AG04450 (cell line): ENCODE data around the gene GDI1. TPM values are rescaled to one million over a fixed set of nuclear protein-coding genes. Genes with fewer than 3 reads are reported as not detected.

Experiments
- CTCF ChIA-PET: fragments of 300-600, 350-600 bp; formaldehyde crosslinking; extraction: SDS; loops from one replicate; lab custom pipeline; 2022; ENCODE audit warnings: antibody characterized with exemption, inconsistent platforms; lab: Charles Lee
- POLR2A ChIA-PET: fragments of 350-600 bp; formaldehyde crosslinking; extraction: SDS; loops from one replicate; lab custom pipeline; 2021; ENCODE audit warnings: antibody characterized with exemption, inconsistent platforms; lab: Yijun Ruan, JAX
- DNase-seq: peaks from one replicate; pipeline ENCODE4 v3.0.0-alpha.2; 2011; ENCODE audit warnings: low read depth, low spot score
- H3K27ac ChIP-seq: one replicate; pipeline ENCODE4 v1.5.1; 2012; ENCODE audit warnings: low read depth, low read length, control low read depth
- H3K27me3 ChIP-seq: one replicate; pipeline ENCODE4 v1.6.0; 2012; ENCODE audit warnings: low read length; ENCODE audit not compliant: control insufficient read depth, insufficient read depth
- H3K4me3 ChIP-seq: 2 replicates; pipeline ENCODE4 v1.5.1; 2011; ENCODE audit warnings: mild to moderate bottlenecking, low read depth, low read length, control low read depth
- H3K9me3 ChIP-seq: 2 replicates; pipeline ENCODE4 v1.5.1; 2012; ENCODE audit warnings: low read length; ENCODE audit not compliant: control insufficient read depth, insufficient read depth
- polyA plus RNA-seq: library from polyadenylated mRNA; depleted of rRNA; stranded (reverse); fragments of >200 nt; gene quantifications from 2 replicates; pipeline ENCODE4 v1.2.3, GENCODE V29; 2011
- TF ChIP-seq, protein P1 (sequence below): IDR thresholded peaks from 2 replicates; pipeline ENCODE4 v1.5.1; 2011; ENCODE audit warnings: low read depth, low read length, control low read depth, inconsistent platforms

The GDI1 gene
- polyA plus RNA-seq, 1 experiment: 154 TPM

DNA sequence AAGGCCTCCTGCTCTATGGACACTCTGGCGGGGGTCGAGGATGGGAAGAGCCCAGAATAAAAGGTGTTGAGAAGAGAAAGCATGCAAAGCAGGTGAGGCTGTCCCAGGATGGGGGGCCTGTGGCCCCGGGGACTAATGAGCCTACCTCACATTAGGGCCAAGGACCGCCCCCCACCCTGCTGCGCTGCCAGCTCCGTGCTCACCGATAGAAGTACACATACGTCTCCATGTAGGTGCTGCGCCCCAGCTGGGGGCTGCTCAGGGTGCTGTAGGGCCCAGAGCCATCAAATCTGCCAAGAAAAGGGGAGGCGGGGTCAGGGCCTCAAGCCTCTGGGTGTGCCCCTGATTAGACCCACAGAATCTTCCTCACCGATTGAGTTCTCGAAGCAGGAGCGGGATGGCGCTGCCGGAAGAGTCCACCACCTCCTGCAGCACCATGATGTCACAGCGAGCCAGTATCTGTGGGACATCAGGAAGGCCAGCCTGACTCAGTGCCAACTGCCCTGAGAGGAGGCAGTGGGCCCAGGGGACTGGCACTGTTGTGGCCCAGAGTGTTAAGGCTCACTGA lies 32.2 kb upstream of the GDI1 start:
- TF ChIP-seq, protein P1, sequence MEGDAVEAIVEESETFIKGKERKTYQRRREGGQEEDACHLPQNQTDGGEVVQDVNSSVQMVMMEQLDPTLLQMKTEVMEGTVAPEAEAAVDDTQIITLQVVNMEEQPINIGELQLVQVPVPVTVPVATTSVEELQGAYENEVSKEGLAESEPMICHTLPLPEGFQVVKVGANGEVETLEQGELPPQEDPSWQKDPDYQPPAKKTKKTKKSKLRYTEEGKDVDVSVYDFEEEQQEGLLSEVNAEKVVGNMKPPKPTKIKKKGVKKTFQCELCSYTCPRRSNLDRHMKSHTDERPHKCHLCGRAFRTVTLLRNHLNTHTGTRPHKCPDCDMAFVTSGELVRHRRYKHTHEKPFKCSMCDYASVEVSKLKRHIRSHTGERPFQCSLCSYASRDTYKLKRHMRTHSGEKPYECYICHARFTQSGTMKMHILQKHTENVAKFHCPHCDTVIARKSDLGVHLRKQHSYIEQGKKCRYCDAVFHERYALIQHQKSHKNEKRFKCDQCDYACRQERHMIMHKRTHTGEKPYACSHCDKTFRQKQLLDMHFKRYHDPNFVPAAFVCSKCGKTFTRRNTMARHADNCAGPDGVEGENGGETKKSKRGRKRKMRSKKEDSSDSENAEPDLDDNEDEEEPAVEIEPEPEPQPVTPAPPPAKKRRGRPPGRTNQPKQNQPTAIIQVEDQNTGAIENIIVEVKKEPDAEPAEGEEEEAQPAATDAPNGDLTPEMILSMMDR: no peak
- Histone ChIP-seq H3K27me3 (no peaks in the 10 kb centered on the region), H3K4me3 (no peak overlapping the region), H3K9me3 (no peaks in the 10 kb centered on the region), H3K27ac (no peak overlapping the region)
- CTCF ChIA-PET: no interaction called here
- POLR2A ChIA-PET: no interaction called here
- no peak for DNase-seq

- no peak for DNase-seq
- Histone ChIP-seq H3K4me3 (peak overlapping the region; percentile 62), H3K27ac (peak overlapping the region; percentile 68), H3K27me3 (no peaks in the 10 kb centered on the region), H3K9me3 (no peaks in the 10 kb centered on the region)
- POLR2A ChIA-PET: interaction anchor here (1.7 kb wide), 1 partner anchor 10 kb away, joined by 12 read pairs; the partner anchor contains the start of gene RPL10
- CTCF ChIA-PET: interaction anchor here (1.2 to 1.6 kb wide), 2 partner anchors 10 to 35 kb away, joined by 3 to 7 read pairs; partner anchors contain the start of gene RPL10
- TF ChIP-seq, protein P1: no peak
These were observed 28.2 kb upstream of the GDI1 start for GRCh38 chrX:154408659-154409221.

DNA sequence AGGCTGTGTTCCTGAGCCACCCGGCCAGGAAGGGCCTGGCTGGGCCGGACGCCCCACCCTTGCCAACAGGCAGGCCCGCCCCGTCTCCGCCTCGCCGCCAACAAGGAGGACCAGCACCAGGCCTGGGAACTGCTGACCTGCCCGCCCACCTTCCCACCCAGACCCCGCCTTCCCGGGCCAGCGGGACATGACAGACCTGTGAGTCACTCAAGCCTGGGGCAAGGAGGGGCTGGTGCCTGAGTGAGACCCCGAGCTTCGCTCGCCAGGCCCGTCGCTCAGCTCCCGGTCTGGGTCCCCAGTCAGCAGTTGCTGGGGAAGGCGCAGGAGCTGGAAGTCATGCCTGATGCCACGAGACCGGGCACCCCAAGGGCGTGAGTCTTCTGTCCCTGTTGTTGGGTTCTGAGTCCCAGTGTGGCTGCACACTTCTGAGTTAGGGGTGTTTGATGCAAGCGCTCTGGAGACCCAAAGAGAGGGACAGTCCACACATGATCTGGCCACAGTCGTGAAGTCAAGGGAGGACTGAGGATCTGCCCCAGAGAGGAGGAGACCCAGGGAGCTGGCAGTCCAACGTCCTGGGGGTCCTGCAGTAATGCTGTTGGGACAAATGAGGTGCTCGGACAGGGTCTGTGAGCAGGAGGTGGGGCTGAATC lies 27.6 kb upstream of the GDI1 start, which contains the start of gene DNASE1L1:
Gene DNASE1L1, minus strand, starts transcription at position 33 of the 650 bp plus-strand sequence. CDS start 3,686 bp downstream, outside the sequence.
- POLR2A ChIA-PET: interaction anchor here (0.9 to 2.0 kb wide), 3 partner anchors 11 to 50 kb away, joined by 5 to 12 read pairs (median 5); partner anchors contain the start of genes ATP6AP1 and RPL10
- DNase-seq: peak; percentile 57
- Histone ChIP-seq H3K4me3 (peak within 1 kb of the TSS; percentile 62), H3K27ac (peak within 1 kb of the TSS; percentile 68), H3K9me3 (no peaks in the 10 kb centered on the region), H3K27me3 (no peaks in the 10 kb centered on the region)
- TF ChIP-seq, protein P1: no peak
- CTCF ChIA-PET: interaction anchor here (0.6 to 1.6 kb wide), 4 partner anchors 11 to 470 kb away, joined by 3 to 7 read pairs (median 4); partner anchors contain the start of gene RPL10

DNA sequence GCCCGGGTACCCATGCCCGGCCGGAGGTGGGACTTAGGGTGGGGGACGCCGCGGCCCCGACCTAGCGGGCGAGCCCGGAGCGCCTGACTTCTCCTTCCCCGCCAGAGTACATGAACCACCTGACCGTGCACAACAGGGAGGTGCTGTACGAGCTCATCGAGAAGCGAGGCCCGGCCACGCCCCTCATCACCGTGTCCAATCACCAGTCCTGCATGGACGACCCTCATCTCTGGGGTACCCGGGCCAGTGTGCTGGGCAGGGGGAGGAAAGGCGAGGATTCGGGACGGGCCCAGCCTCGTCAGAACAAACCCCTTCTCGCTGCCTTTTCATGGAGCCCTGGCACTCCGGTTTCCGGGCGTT lies 25.0 kb upstream of the GDI1 start:
- Histone ChIP-seq H3K4me3 (peak overlapping the region; percentile 64), H3K27ac (no peak overlapping the region), H3K27me3 (no peaks in the 10 kb centered on the region), H3K9me3 (no peaks in the 10 kb centered on the region)
- TF ChIP-seq, protein P1: no peak
- ChIA-PET POLR2A (interaction anchor here (0.8 kb wide), 1 partner anchor 47 kb away, joined by 3 read pairs; no protein-coding TSS in a partner anchor), CTCF (no interaction called here)
- no peak for DNase-seq
